ENCODE results near the gene GPR162. TPM values are rescaled to one million over a fixed set of nuclear protein-coding genes. Genes with fewer than 3 reads are reported as not detected.
A peak's percentile ranks its signal among the peaks of the same experiment; 100 is the strongest.

GPR162 gene
- polyA plus RNA-seq, 2 of the 4 experiments (the other 2 are of a cell fraction) = 1.7 to 1.8 TPM

- TF ChIP-seq HMGXB4 (CRISPR knock-in tag; IDR thresholded peaks at IDR 0.05; ENCODE audit: borderline replicate concordance) = no peak
- no peak for TF ChIP-seq EHF (CRISPR knock-in tag; IDR thresholded peaks at IDR 0.05)
- TF ChIP-seq HOXB5 (CRISPR knock-in tag; IDR thresholded peaks at IDR 0.05) = no peak
- TF ChIP-seq, protein P1, sequence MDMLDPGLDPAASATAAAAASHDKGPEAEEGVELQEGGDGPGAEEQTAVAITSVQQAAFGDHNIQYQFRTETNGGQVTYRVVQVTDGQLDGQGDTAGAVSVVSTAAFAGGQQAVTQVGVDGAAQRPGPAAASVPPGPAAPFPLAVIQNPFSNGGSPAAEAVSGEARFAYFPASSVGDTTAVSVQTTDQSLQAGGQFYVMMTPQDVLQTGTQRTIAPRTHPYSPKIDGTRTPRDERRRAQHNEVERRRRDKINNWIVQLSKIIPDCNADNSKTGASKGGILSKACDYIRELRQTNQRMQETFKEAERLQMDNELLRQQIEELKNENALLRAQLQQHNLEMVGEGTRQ (IDR thresholded peaks at IDR 0.05) = no peak
- TF ChIP-seq BCL3 (IDR thresholded peaks at IDR 0.05) = no peak
Observed at GRCh38 chr12:6832125-6832524, 10.5 kb downstream of the GPR162 start (continued).

- Histone ChIP-seq H3K9me3 (no peaks in the 10 kb centered on the region), H3K4me3 (no peak overlapping the region), H3K4me2 (no peak overlapping the region), H3K4me1 (peaks cover 6% of the 10 kb centered on the region; the same call in 1 of the 3 replicates), H3K27ac (no peak overlapping the region)
- TF ChIP-seq, protein P2, sequence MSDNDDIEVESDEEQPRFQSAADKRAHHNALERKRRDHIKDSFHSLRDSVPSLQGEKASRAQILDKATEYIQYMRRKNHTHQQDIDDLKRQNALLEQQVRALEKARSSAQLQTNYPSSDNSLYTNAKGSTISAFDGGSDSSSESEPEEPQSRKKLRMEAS (IDR thresholded peaks at IDR 0.05) = no peak
- TF ChIP-seq SREBF2 (IDR thresholded peaks at IDR 0.05) (no peak), ZFP36 (IDR thresholded peaks at IDR 0.05; ENCODE audit: borderline replicate concordance, partially characterized antibody) (no peak), MAFK (IDR thresholded peaks at IDR 0.05; ENCODE audit: partially characterized antibody) (no peak), NFE2L2 (conservative IDR thresholded peaks at IDR 0.05; ENCODE audit: low read length) (no peak), HOXA7 (CRISPR knock-in tag; IDR thresholded peaks at IDR 0.05) (no peak), HOXB5 (CRISPR knock-in tag; IDR thresholded peaks at IDR 0.05) (no peak)
- TF ChIP-seq, protein P1 (IDR thresholded peaks at IDR 0.05) = no peak
- ChIA-PET POLR2A (no interaction called here), CTCF (interaction anchor here (0.5 to 29.8 kb wide), 18 partner anchors 9 to 260 kb away, joined by 3 to 306 read pairs (median 5); partner anchors contain the start of genes CDCA3, GNB3, GPR162 and MLF2)
- DNase-seq (ENCODE audit: low read depth in 1 of 2, low spot score in 1 of 2) (no peak), FAIRE-seq (no peak), ATAC-seq (no peak)
- 82% methylated on average over 6 of the region's 6 CpGs for WGBS (ENCODE audit: missing lambda C conversion rate)
Observed at GRCh38 chr12:6833189-6833890, 11.7 kb downstream of the GPR162 start.

DNA sequence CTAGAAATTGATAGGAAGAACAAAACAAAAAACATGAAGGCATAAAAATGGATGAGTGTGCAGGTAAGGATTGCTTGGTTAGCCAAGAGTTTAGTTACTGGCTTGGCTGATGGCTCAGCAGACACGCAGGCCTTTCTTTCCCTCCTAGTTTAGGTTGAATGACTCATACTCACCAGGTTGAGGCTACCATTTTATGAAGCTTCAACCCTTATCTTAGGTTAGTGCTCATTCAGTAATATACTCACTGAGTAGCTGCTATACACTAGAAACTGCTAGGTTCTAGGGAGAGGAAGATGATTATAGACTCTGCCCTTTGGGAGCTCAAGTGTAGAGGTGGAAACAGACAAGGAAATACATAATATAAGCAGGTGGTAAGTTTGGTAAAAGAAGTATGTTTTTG is 12.6 kb downstream of the GPR162 start:
- CTCF ChIA-PET = interaction anchor here (1.2 to 29.8 kb wide), 20 partner anchors 8 to 261 kb away, joined by 3 to 306 read pairs (median 6); partner anchors contain the start of genes CDCA3, GNB3, GPR162 and MLF2
- peaks cover 6% of the 10 kb centered on the region; the same call in 1 of the 3 replicates for H3K4me1 ChIP-seq
- no peak overlapping the region for H3K27ac ChIP-seq
- no peak overlapping the region for H3K4me2 ChIP-seq
- TF ChIP-seq BHLHE40 (IDR thresholded peaks at IDR 0.05; ENCODE audit: low read depth, low read length) = no peak
- no peak for TF ChIP-seq FOSL2 (IDR thresholded peaks at IDR 0.05)
- 0 out of 2 replicates have a peak, but pooled peaks have one; percentile 22 for TF ChIP-seq FOSL2 (CRISPR knock-in tag; IDR thresholded peaks at IDR 0.05)
- H3K4me3 ChIP-seq = no peak overlapping the region
- POLR2A ChIA-PET = interaction anchor here (0.6 to 0.8 kb wide), 2 partner anchors 111 to 131 kb away, joined by 4 read pairs; partner anchors contain the start of gene COPS7A
- no peaks in the 10 kb centered on the region for H3K9me3 ChIP-seq
- 84% methylated on average over 1 of the region's 1 CpG for WGBS (ENCODE audit: missing lambda C conversion rate)
- FAIRE-seq = no peak
- no peak for DNase-seq (ENCODE audit: low read depth in 1 of 2, low spot score in 1 of 2)
- no peak for ATAC-seq
